Tibial artery (tissue), 4 donors: ENCODE measurements around the gene SHISA3.

Experiments used
- DNase-seq, 2 donors: peaks; one replicate each; pipeline ENCODE4 v3.0.0-alpha.2; 2019
- H3K27ac ChIP-seq, 2 donors: fragments of 200-600 bp; sonication (generic) in 1 of 2; 1 replicate in 1 of 2; 2 replicates in 1 of 2; pipeline ENCODE4 v1.5.1; 2018 to 2019; ENCODE audit warnings: mild to moderate bottlenecking in 1 of 2
- H3K27me3 ChIP-seq, 2 donors: fragments of 200-600 bp; sonication (generic) in 1 of 2; one replicate each; pipeline versions ENCODE4 v1.5.1 to v1.6.0; 2016 to 2019
- H3K36me3 ChIP-seq, 3 donors: fragments of 200-600 bp; sonication (generic) in 2 of 3; one replicate each; pipeline ENCODE4 v1.5.1; 2016 to 2019; ENCODE audit warnings: mild to moderate bottlenecking in 2 of 3
- H3K4me1 ChIP-seq, 4 donors: fragments of 200-600 bp; sonication (generic) in 2 of 4; 1 replicate in 3 of 4; 2 replicates in 1 of 4; pipeline ENCODE4 v1.5.1; 2016 to 2019
- H3K4me3 ChIP-seq, 2 donors: fragments of 200-600 bp; sonication (generic) in 1 of 2; 1 replicate in 1 of 2; 2 replicates in 1 of 2; pipeline ENCODE4 v1.5.1; 2018 to 2019; ENCODE audit warnings: mild to moderate bottlenecking in 2 of 2
- H3K9me3 ChIP-seq, 3 donors: fragments of 200-600 bp; sonication (generic) in 1 of 3; one replicate each; pipeline ENCODE4 v1.5.1; 2016 to 2019
- CTCF ChIP-seq, 2 experiments: fragments of 200-600 bp in 1 of 2; fragments of 450-650 bp in 1 of 2; IDR thresholded peaks; one replicate each; pipeline ENCODE4 v1.5.1; 2017 to 2019; ENCODE audit warnings: antibody characterized with exemption in 2 of 2, mild to moderate bottlenecking in 1 of 2, moderate library complexity in 1 of 2
- intact Hi-C: fragments of 100-400 bp; cut with DNase I; formaldehyde crosslinking; loops from one replicate; pipeline ENCODE4 v1.15.0; 2023; ENCODE audit warnings: low total_unique reads

SHISA3 gene

GRCh38 chr4:42428036-42428435, 30.7 kb downstream of the SHISA3 start:
- intact Hi-C loops = no loop called here
- no peak for DNase-seq
- H3K9me3 ChIP-seq = no peaks in the 10 kb centered on the region

GRCh38 chr4:42436928-42437565, 39.8 kb downstream of the SHISA3 start:
- no peaks in the 10 kb centered on the region for H3K9me3 ChIP-seq
- TF ChIP-seq CTCF (IDR thresholded peaks at IDR 0.05) = no peak
- intact Hi-C loops = no loop called here
- H3K4me1 ChIP-seq = no peaks in the 10 kb centered on the region
- H3K27ac ChIP-seq = no peak overlapping the region
- H3K36me3 ChIP-seq = peaks cover 0 to 6% (median 0%) of the 10 kb centered on the region in 3 donors
- no peak overlapping the region for H3K4me3 ChIP-seq
- DNase-seq = no peak
- no peaks in the 10 kb centered on the region for H3K27me3 ChIP-seq

More at GRCh38 chr4:42428036-42428435, 30.7 kb downstream of the SHISA3 start:
- Histone ChIP-seq H3K27me3 (no peaks in the 10 kb centered on the region), H3K4me3 (no peak overlapping the region), H3K4me1 (no peaks in the 10 kb centered on the region), H3K36me3 (peaks cover 0 to 4% (median 0%) of the 10 kb centered on the region in 3 donors), H3K27ac (no peak overlapping the region)
- TF ChIP-seq CTCF (IDR thresholded peaks at IDR 0.05) = no peak

GRCh38 chr4:42440083-42440482, 42.8 kb downstream of the SHISA3 start:
- TF ChIP-seq CTCF (IDR thresholded peaks at IDR 0.05) = no peak
- no peak for DNase-seq
- H3K36me3 ChIP-seq = peaks cover 0 to 17% (median 6%) of the 10 kb centered on the region in 3 donors

GRCh38 chr4:42442601-42443000, 45.3 kb downstream of the SHISA3 start:
- H3K27ac ChIP-seq = no peak overlapping the region
- H3K9me3 ChIP-seq = no peaks in the 10 kb centered on the region
- intact Hi-C loops = no loop called here

More at GRCh38 chr4:42440083-42440482, 42.8 kb downstream of the SHISA3 start:
- no peaks in the 10 kb centered on the region for H3K4me1 ChIP-seq
- H3K27me3 ChIP-seq = no peaks in the 10 kb centered on the region
- intact Hi-C loops = no loop called here
- no peaks in the 10 kb centered on the region for H3K9me3 ChIP-seq
- no peak overlapping the region for H3K4me3 ChIP-seq
- H3K27ac ChIP-seq = no peak overlapping the region

GRCh38 chr4:42445038-42445437, 47.8 kb downstream of the SHISA3 start:
- H3K4me1 ChIP-seq = no peaks in the 10 kb centered on the region
- no peaks in the 10 kb centered on the region for H3K27me3 ChIP-seq
- no peak for DNase-seq
- intact Hi-C loops = no loop called here
- H3K9me3 ChIP-seq = no peaks in the 10 kb centered on the region
- H3K27ac ChIP-seq = no peak overlapping the region
- H3K36me3 ChIP-seq = peaks cover 0 to 17% (median 0%) of the 10 kb centered on the region in 3 donors
- H3K4me3 ChIP-seq = no peak overlapping the region
- TF ChIP-seq CTCF (IDR thresholded peaks at IDR 0.05) = no peak

More at GRCh38 chr4:42442601-42443000, 45.3 kb downstream of the SHISA3 start:
- Histone ChIP-seq H3K27me3 (no peaks in the 10 kb centered on the region), H3K36me3 (peaks cover 0 to 17% (median 0%) of the 10 kb centered on the region in 3 donors), H3K4me1 (no peaks in the 10 kb centered on the region), H3K4me3 (no peak overlapping the region)
- DNase-seq = no peak
- TF ChIP-seq CTCF (IDR thresholded peaks at IDR 0.05) = no peak
